T1000 (cell line): ENCODE results near the gene RPL38.
A peak's percentile ranks its signal among the peaks of the same experiment; 100 is the strongest.

Experiments used
- DNase-seq: peaks from one replicate; lab custom pipeline; 2025; ENCODE audit warnings: mixed read lengths; lab: John Stamatoyannopoulos, UW

Gene RPL38

GRCh38 chr17:74210191-74211140, 7.0 kb downstream of the RPL38 start:
- DNase-seq = no peak

GRCh38 chr17:74211141-74211911, 7.8 kb downstream of the RPL38 start:
- DNase-seq = no peak

- DNase-seq = no peak
These were observed 8.4 kb downstream of the RPL38 start for GRCh38 chr17:74211912-74212208.

GRCh38 chr17:74212209-74212912, 8.9 kb downstream of the RPL38 start:
- no peak for DNase-seq

GRCh38 chr17:74212913-74213791, 9.7 kb downstream of the RPL38 start, which contains the start of gene TTYH2:
Gene TTYH2 (plus strand): TSS chr17:74213571. CDS start chr17:74213588, 17 bp downstream.
- peak; percentile 83 for DNase-seq

- no peak for DNase-seq
These were observed 10.4 kb downstream of the RPL38 start for GRCh38 chr17:74213861-74214391.

- no peak for DNase-seq
These were observed 11.2 kb downstream of the RPL38 start for GRCh38 chr17:74214484-74215341.

GRCh38 chr17:74215342-74215727, 11.9 kb downstream of the RPL38 start:
- DNase-seq = no peak

GRCh38 chr17:74216505-74216904, 13.0 kb downstream of the RPL38 start:
- DNase-seq = no peak

GRCh38 chr17:74217037-74217730, 13.7 kb downstream of the RPL38 start:
- DNase-seq = no peak

GRCh38 chr17:74217888-74218287, 14.4 kb downstream of the RPL38 start:
- DNase-seq = no peak

- no peak for DNase-seq
These were observed 15.0 kb downstream of the RPL38 start for GRCh38 chr17:74218436-74218835.

GRCh38 chr17:74219576-74220133, 16.2 kb downstream of the RPL38 start:
- no peak for DNase-seq

GRCh38 chr17:74220219-74220618, 16.7 kb downstream of the RPL38 start:
- no peak for DNase-seq

- DNase-seq = no peak
These were observed 17.7 kb downstream of the RPL38 start for GRCh38 chr17:74220946-74221818.

GRCh38 chr17:74222399-74222798, 18.9 kb downstream of the RPL38 start:
- no peak for DNase-seq

GRCh38 chr17:74223901-74224300, 20.4 kb downstream of the RPL38 start:
- DNase-seq = no peak
